HG03460 (cell line): ENCODE measurements around the gene AGPAT3.

Experiments
- ATAC-seq: cut with Tn5 transposase; IDR thresholded peaks from one replicate; pipeline ENCODE4 v1.9.1; 2021; ENCODE audit not compliant: unreplicated experiment

The AGPAT3 gene

DNA sequence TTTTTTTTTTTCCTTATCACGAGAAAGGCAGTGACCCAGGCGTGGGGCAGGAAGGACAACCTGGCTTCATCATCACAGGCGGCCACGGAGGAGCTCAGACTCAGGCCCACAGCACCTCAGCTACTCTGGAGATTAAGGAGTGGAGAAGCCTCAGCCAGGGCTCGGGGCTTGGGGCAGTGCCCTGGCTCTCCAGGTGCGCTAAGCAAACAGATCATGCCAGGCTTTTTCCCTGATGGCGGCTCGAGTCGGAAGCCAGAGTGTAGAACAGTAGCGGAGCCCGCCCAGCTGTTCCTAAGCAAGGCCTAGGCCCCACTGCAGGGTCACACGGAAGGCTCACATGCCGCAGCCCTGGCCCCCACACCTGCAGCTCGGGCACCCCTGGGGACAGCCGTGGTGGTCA, 70.7 kb downstream of the AGPAT3 start:
- ATAC-seq = no peak

DNA sequence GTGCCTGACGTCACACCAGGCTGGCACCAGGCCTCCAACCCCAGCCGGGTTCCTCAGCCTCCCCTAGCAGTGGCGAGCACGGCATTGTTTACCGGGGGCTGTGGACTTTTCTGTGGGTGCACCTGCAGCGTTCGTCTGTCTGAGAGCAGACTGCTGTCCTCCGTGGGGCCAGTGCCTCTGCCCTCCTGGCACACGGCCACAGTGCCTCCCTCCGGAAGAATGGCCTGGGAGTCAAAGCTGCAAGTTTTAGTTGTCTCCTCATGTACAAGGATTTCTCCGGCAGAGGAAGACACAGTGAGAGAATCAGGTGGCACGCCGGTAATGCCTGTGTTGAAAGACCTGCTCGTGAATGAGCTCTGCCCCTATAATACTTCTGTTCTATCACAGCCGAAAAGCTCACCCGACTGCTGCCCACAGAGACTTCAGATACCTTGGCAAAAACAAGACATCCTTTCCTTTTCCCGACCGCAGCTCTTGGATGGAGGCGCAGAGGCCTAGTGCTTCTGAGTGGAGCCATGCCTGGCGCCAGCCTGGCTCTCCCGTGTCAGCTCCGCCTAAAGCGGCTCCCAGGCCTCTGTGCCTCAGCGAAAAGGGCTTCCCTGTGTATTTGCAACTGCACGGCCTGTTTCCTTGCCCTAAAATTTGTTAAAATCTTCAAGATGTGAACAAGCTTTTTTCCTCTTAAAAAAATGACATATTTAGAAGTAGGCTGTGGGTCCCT, 71.4 kb downstream of the AGPAT3 start:
- no peak for ATAC-seq

DNA sequence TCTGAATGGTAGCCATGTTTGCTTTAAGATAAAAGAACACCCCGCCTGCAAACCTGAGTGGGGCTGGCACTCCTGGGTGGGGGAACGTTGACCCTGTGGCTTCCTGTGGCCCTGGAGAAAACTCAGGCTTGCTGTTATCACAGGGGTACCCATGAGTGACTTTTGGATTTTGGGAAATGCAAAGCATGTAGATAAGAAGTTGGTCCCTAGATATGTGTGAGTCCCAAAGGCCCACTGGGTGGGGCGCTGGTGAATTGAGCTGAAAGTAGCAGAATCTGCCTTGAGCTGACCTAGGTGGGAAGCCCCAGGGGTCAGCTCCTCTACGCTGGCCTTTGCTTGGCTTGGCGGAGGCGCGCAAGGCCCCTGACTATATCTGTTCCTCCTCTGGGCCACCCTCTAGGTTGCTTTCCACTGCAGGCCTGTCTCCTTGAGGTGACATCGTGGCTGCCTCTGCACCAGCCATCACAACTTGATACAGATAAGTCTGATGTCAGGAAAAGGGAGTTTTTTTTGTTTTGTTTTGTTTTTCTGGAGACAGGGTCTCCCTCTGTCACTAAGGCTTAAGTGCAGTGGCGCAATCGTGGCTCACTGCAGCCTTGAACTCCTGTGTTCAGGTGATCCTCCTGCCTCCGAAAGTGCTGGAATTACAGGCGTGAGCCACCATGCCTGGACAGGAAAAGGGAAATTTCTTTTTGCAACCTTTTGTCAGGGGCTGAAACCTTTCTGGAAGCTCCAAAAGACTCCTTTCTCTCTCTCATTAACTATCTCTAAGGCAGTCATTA, 72.2 kb downstream of the AGPAT3 start:
- no peak for ATAC-seq

DNA sequence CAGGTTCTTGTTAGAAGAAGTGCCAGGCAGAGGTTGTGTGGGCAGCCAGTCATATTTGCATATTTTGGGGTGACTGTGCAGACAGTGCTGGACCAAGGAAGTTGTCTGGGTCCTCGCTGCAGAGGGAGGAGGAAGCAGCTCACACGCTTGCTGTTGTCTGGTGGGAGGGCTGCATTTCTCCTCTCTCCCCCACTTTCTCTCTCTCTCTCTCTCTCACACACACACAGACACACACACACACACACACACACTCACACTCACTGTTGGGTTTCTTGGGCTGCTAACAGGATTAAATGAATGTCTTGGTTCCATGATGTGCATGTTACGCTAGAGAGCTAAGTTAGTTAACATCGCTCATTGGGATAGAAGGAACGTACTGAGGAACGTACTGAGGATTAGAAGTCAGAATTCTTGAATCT, 72.9 kb downstream of the AGPAT3 start:
- ATAC-seq = no peak

DNA sequence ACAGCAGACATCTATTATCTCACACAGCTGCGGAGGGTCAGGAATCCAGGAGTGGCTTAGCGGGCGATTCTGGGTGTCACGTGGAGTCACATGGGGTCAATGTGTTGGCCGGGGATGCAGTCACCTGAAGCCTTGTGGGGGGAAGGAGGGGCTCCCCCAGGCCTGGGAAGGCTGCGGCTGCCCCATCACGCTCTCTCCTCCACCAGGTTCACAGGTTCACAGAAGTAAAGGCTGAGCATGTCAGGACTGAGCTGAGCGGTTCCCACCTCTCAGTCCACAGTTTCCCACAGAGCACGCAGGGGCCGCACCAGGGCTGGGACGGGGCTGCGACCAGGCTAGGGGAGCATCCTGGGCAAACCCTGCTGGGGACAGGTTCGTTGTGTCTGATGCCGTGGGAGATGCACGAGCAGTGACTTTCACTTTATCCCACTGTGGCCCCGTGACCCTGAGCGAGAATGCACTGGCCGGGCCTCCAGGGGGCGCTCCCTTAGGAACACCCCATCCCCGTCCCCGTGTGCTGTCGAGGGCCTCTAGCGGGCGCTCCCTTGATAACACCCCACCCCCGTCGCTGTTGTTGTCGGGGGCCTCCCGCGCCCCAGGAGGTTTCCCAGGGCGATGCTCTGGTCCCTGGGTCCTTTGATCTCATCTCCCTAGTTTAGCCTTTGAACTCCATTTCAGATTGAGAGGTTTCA, 73.9 kb downstream of the AGPAT3 start:
- ATAC-seq = peak; percentile 68

DNA sequence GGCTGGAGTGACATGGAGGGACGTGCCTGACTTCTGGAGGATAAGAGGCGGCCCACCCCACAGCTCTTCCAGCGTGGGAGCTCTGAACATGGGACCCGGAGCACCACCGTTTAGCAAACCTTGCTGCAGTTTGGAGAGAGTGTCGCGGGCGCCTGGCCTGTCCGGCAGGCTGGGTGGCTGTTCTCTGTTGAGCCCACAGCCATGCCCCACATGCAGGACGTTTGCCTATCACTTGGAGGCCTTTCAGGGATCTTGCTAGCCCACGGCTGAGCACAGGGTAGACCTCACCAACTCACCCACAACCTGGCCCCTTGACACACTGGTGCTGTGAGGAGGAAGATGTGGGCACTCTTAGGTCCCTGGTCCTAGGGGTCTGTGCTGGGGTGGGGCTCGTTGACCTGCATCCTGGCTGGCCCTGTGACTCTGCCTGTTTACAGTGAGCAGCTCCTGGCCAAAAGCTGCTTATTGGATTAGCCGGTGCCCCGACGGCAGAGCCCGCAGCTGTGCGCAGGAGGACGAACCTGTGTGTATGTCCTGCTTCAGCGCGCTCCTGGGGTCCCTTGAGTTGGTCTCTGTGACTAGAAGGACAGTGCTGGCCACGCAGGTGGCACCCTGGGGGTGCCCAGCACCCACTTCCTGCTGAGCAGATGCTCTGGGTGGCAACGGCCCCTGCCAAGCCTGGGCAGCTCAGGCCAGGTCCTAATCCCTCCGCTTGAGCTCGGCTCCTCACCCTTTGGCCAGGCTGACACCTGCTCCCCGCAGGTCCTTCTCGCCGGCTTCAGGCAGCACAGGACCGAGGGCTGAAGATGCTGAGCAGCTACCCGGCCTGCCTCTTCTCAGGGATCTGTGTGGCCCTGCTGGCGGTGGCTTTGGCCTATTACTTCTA, 74.7 kb downstream of the AGPAT3 start:
- no peak for ATAC-seq

DNA sequence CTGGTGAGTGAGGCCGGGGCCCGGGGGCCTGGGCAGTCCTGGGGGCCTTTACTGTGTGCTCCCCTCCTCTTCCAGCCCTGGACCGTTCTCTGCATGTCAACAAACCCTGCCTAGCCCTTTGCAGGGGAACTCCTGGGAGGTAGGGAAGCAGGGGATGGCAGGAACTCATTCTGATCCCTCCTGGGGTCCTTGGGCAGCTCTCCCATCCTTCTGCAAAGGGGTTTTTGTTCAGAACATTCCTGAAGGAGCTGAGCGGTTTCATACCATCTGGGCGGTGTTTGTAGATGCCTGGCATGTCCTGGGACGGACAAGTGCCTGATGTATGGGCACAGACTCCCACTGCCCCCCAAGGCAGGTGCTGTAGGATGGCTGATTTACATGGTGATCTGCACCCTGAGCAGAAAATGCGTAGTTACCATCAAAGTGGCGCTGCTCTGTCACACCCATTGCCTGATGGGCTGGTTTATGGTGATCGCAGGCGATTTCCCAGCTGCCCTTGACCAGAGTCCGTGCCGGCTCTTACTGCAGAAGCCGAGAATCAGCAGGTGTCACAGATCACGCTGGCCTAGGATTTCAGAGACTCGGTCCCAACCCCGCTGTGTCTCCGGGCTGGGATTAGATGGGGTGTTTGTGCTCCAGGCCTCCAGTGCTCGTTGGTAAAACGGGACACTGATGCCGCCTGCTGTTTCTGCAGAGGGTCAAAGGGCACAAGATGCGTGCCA, 75.5 kb downstream of the AGPAT3 start:
- ATAC-seq = no peak

DNA sequence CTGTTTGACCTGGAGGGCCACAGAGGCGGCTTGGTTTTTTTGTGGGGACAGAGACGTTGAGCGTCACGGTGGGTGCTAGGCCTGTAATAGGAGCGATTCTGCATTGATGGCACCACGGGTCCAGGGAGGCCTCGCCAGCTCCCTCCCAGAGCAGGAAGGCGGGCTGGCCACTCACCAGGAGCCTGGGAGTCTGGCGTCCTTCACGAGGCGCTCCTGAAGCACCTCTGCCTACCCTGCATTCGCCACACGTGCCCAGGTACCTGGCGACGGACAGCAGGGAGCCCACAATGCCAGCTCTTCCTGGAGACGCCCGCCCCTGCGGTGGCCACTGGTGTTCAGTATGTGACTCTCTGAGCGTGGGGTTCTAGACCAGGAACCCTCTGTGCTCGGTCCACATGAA, 77.2 kb downstream of the AGPAT3 start:
- ATAC-seq = no peak

DNA sequence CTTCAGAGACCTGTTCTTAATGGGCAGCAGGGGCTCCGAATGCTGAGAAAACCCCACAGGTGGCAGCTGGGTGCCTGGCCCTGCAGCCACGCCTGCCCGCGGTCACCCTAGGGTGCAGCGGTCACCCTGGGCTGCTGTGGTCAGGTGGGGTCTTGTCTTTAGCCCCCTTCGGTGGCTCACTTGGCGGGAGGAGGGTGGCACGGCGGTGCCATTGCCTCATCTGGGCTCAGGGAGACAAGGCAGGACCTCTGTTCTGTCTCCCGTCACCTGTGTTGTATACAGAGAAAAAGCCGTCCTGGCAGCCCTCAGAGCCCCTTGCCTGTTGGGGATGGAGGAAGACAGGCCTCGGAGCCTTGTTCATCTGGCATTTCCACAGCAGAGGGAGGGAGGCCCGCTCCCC, 77.6 kb downstream of the AGPAT3 start:
- ATAC-seq = no peak

DNA sequence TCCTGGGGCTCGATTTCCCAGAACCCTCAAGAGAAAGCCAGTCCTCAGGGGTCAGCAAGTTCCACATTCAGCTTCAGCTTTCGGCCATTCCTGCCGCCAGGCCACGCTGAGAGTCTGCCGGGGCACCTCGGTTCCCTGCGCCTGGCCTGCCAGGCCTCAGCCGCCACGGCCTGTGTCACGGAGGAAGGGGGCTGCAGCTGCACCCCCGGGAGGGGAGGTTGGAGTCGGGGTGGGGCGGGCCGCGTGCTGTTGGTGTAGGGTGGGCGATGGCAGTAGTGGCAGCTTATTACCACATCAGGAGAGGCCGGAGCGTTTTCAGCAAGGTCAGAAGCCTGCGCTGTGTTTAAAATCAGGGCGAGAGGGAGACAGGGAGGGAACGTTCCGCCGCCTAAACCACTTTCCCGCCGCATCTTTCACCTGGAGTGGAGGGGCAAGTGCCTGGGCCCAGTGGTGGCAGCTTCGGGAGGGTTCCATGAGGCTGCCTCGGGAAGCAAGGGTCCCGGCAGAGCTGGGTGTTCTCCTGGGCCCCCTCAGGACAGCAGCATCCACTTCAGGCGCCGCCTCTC, 78.6 kb downstream of the AGPAT3 start:
- no peak for ATAC-seq

DNA sequence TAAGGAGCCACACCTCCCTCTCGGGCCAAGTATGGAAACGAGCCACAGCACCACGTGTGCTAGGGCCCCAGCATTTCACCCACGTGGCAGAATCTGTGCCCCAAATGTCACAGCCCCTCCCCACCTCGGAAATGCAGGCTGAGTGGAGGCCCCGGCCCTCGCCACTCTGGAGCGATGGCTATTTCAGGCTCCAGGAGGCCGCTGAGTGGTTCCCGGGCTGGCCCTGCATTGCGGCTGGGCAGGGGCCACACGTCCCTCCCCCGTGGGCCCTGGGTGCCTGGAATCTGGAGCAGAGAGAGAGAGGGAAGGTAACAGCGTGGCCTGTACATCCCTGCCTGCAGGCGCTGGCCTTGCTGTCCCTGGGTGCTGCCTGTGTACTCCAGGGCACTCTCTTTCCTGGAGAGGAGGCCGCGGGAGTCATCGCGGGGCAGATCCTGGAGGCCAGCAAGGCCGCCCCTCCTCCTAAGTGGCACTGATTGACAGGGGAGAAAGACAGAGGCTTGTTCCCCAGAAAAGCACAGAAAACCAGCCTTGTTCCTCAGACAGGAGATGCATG, 79.1 kb downstream of the AGPAT3 start:
- ATAC-seq = no peak

DNA sequence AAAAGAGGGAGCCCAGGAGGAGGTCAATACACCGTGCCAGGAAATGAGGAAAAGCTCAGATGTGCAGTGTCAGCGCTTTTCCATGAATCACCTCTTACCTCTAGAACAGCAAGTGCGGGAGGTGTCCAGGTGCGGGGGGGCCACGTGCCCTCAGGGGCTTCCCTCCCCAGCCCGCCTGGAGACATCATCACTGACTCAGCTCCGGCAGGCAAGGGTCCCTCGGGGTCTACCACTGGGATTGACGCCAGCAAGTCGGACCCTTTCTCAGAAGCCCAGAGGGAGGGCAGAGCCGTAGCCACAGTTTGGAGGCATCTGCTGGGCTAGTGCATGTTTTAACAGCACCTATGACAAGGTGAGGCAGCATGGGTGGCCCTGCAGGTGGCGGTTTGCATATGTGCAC, 79.7 kb downstream of the AGPAT3 start:
- no peak for ATAC-seq

DNA sequence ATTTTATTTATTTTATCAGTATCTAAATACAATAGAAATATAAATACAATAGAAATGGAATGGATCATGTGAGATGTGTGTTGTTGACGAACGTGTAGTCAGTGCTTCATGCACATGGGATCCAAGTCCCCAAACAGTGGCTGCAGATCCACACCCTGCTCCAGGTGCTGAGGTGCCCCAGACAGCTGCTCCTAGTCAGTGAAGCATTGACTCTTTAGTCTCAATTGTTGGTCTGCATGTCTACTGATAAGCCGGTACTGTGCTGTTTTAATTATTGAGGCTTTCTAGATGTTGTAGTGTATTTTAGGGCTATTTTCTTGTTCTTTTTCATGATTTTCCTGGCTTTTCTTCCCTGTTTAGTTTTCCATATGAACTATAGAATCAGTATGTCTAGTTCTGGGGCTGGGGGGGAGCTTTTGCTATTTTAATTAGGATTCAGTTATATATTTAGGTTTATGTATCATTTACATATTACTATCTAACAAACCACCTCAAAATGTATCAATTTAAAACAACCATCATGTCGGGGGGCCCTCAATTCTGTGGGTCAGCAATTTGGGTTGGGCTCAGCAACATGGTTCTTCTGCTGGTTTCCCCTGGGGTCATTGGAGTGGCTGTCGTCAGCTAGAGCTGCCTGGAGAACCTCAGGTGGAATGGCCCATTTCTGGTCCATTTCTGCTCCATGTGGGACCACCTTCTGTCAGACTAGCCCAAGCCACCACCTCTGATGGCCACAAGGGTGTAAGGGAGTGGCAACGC, 83.9 kb downstream of the AGPAT3 start:
- no peak for ATAC-seq

DNA sequence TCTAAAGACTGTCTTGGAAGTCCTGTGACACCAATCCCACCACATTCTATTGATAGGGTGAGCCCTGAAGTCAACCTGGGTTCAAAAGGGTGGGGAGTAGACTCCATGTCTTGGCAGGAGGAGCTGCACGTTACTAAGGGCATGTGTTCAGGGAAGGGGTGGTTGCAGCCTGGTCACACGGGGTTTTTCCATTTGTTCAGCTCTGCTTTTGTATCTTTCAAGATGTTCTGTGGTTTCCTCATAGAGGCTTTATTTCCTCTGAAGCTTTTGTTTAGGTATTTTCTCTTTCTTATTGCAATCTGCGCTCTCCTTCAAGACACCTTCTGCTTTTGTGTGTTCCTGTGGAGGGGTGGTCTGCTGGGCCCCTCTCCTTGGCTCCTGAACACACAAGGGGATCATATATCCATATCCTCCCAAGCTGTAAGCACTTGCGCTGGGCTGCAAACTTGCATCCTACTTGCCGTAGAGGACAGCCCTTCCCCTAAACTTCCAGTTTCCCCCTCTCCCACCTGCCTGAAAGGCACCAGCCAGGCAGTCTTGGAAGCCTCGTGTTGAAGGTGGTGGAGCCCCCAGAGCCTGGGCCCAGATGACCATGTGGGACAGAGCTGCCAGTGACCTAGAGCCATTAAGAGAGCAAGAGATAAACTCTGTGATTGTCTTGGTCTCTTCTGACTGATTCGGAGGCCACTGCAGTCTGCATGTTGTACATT, 84.6 kb downstream of the AGPAT3 start:
- no peak for ATAC-seq

DNA sequence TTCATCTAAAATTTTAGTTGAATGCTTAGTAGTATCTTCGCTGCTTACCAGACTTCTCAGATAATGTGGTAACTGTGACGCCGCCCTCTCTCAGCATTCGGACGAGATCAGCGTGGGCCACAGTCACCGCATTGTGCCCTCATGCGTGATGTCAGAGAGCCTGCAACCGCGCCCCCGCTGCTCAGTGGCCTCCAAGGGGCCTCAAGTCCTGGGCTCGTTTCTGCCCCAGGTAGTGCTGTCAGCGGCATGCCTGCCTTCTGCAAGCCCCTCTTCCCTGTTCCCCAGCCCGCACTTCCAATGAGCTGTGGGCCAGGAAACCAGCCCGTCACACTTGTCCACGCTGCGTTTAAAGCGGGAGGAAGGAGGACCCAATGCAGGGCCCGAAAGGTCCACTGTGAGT, 85.5 kb downstream of the AGPAT3 start:
- no peak for ATAC-seq

DNA sequence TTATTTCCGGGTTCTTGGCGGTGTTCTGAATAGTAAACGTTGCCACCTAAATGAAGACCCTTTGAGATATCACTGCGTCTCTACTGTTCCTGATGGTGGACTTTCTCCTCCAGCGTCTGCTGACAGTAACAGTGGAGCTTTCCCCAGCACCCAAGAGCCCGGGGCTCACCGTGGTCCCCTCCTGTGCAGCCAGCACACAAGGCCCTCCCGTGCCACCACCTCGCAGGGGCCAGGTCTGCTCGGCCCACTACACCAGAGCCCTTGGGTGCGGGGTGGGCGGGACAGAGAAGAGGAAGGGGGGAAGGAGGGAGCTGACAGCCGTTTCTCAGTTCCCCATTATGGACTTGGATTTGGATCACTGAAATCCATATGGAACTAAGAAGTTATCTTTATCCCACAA, 85.9 kb downstream of the AGPAT3 start:
- ATAC-seq = no peak

DNA sequence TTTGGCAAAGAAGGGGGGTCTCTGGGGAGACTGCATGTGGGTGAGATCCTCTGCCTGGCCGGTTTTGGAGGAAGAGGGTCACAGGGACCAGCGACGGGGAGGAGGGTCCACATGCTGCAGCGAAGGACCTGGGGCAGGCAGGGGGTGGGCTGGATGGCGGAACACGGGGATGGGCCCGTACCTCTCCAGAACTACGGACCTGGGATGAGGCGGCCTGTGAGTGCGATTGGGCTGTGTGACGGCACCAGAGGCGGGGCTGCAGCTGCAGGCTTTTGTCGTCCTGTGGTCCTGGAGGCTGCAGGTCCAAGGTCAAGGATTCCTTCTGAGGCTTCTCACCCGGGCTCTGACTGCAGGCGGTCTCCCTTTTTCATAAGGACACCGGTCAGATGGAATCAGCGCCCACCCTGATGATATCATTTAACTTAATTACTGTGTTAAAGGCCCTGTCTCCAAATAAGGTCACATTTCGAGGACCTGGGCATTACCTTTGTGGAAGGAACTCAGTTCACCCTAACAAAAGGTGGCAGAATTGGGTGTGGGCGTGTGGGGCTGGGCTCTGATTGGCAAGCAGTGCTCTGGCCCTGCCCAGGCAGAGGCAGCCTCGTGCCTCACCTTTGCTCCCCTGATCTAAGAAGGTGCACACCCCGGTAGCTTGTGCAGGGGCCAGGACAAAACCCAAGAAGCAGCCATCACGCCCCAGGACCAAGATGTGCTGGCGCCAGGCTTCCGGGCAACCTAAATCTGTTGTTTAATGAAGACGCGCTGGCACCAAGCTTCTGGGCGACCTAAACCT, 87.1 kb downstream of the AGPAT3 start:
- ATAC-seq = no peak

DNA sequence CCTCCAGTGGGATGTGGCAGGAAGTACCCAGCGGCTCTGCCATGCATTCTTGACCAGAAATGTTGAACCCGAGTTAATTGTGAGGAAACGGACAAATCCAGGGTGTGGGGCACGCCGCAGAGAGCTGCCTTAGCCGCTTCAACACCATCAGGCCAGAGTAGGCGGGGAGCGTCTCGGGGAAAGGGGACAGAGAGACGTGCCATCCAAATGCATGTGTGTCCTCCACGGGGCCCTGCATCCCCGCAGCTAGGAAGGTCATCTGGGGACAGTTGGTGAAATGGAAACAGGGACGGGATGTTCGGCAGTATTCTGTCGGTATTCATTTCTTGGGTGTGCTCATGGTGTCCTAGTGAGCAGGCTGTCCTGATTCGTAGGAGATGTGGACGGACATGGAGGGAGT, 88.0 kb downstream of the AGPAT3 start:
- no peak for ATAC-seq
